Measurements from ENCODE around the gene PHF2.

The PHF2 gene

DNA sequence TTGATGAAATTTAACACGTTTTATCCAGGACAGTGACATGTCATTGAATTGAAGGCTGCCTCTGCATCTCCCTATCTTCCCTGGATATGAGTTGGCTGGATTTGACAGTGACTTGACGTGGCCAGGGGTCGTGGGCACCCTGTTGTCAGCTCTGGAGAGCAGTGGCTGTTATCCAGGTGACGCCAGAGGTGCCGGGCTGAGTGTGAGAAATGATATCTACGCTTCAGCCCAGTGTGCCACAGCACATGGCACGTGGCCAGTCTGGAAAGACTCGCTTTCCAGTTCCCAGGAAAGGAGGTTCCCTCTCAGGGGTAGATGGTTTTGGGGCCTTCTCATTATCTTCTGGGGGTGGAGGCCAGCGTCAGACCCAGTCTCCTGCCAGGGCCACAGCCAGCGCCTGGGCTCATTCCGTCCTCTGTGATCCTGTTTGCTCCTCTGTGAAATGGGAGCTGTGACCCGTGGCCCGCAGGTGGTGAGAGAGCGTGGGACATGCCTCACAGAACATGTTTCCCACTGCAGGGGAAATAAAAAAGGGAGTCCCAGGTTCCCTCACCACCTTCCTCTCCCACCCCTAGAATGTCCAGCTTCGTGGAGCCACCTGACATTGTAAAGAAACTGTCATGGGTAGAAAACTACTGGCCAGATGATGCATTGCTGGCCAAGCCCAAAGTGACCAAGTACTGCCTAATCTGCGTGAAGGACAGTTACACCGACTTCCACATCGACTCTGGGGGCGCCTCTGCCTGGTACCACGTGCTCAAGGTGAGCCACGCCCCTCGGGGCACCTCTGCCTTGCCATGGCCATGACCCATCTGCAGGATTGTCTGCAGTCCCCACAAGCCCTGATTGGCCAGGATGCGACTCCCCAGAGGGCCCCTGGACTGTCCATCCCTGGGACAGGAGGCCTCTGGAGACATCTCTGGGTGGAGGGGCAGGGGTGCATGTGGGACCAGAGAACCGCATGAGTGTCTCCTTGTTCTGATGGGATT is 76.5 kb downstream of the PHF2 start:
- no peak for DNase-seq (ENCODE audit: low read depth)

DNA sequence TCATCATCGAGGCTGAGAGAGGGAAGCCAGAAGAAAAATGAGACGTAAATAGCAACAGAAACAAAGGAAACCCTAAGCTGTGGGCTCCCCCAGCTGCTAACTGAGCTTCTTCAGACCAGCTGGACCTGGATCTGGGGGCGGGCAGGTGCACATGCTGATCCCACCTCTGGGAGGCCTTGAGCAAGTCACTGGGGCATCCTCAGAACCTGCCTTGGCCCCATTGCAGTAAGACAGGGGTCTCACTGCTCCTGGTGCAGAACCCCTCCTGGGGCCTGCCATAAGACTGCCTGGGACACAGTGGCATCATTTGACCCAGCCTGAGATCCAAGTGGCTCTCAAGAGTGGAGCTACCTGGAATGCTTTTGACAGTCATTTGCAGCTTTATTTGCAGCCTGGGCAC is 77.4 kb downstream of the PHF2 start:
- DNase-seq (ENCODE audit: low read depth): no peak

DNA sequence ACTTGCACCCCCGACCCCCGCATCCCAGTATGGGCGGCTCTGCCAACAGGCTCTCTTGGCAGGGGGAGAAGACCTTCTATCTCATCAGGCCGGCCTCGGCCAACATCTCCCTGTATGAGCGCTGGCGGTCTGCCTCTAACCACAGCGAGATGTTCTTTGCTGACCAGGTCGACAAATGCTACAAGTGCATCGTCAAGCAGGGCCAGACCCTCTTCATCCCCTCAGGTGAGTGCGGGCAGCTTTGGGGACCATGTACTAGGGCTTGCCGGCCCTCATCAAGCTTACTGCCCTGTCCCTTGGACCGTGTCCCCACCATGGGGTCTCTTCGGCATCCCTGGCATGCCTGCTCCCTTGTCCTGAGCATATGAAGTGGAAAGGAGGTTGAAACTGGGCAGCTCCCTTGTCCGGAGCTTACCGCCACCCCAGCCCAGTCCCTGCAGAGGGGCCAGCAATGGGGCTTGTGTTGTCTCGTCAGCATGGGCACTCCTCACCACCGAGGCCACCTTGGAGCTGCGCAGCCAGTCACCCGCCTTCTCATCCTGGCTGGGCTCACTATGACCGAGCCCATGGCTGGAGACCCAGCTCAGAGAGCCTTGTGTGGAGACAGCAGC is 78.1 kb downstream of the PHF2 start:
- DNase-seq (ENCODE audit: low read depth): no peak

DNA sequence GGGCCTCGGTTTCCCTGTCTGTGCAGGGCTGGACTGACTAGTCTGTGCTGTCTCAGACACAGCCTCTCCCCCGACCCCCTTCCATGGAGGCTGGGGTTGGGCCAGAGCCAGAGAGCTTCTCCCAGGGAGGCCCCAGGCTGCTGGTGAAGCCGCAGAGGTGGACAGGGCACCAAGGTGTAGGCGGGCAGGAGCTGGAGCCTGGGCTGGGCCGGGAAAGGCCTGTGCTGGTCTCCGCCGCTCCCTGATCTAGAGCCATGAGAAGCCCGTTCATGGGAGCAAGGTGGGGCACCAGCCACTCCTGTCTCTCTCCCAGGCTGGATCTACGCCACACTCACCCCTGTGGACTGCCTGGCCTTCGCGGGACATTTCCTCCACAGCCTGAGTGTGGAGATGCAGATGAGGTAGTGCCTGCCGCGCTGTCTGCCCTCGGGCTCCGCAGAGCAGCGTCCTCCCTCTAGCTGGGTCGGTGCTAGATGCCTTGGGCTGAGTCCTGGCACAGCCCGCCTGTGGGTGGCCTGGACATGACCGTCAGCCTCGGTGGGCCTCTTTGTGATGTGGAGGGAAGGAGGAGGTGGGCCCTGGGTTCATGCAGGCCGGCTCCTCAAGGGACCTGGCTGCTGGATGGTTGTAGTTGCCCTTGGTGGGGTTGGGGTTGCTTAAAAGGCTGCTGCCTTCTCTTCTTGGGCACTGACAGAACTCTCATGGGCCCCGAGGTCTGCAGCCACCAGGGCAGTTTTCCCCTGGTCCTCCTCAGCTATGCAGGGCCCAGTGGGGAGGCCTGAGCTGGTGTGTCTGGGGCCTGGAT is 79.4 kb downstream of the PHF2 start:
- DNase-seq (ENCODE audit: low read depth): no peak

DNA sequence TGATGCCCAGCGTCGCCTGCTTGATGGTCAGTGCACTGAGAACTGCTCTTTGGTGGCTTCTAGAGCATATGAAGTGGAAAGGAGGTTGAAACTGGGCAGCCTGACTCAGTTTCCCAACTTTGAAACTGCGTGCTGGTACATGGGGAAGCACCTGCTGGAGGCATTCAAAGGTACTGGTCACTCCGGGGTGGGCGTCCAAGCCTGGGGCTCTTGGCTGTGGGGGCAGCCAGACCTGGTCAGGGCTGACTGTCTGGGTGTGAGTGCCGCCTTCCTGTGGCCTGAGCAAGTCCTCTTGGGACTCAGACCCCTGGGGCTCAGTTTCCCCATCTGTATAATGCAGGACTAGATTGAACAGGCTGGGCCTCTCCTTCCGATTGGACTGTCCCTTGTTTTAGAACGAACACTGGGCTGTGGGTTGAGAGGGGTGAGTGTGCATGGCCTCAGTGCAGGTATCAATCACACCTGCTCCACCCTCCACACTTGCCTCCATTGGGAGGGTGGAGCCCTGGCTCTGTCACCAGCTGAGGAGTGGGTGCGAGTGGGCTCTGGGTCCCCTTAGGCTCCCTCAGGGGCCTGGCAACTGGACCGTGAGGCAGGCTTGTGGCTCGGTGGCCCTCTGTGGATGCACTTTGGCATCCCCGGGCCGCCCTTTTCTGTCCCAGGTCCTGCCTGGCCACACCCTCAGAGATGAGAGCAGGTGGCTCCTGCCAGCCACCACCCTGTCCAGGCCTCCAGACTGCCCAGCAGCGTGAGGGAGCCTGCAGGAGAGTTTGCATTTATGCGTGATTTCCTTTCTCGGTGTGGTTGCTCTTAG is 80.2 kb downstream of the PHF2 start:
- no peak for DNase-seq (ENCODE audit: low read depth)

DNA sequence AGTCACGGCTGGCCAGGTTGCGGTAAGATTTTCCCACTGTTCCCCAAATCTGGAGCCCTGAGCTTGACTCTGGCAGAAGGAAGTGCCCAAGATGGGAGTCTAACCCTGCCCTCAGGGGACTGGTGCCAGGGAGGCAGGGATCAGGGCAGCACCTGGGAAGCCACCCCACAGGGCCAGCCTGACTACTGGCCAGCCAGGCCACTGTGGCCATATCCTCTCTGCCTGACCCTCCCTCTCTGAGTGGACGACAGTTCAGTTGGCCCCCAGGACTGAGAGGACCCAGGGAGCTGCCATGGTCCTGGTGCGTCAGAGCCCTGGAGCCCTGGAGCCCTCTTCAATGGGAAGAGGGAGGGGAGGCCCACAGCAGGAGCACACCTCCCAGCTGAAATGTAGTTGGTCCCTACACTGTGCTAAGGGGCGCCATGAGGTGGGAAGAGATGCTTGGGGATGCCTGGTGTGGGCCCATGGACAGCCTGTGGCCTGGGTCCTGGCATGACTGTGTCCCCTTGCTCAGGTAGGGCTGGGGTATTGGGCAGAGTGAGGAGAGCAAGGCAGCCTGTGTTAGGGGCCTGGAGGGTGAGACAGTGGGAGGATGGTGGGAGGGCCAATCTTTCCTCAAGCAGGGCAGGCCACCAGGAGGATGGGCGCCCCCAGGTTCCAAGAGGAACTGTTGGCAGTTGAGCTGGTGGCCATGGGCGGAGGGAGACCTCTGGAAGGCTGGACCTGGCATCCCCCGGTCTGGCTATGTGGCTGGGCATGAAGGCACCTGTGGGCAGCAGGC is 81.1 kb downstream of the PHF2 start:
- DNase-seq (ENCODE audit: low read depth): no peak

DNA sequence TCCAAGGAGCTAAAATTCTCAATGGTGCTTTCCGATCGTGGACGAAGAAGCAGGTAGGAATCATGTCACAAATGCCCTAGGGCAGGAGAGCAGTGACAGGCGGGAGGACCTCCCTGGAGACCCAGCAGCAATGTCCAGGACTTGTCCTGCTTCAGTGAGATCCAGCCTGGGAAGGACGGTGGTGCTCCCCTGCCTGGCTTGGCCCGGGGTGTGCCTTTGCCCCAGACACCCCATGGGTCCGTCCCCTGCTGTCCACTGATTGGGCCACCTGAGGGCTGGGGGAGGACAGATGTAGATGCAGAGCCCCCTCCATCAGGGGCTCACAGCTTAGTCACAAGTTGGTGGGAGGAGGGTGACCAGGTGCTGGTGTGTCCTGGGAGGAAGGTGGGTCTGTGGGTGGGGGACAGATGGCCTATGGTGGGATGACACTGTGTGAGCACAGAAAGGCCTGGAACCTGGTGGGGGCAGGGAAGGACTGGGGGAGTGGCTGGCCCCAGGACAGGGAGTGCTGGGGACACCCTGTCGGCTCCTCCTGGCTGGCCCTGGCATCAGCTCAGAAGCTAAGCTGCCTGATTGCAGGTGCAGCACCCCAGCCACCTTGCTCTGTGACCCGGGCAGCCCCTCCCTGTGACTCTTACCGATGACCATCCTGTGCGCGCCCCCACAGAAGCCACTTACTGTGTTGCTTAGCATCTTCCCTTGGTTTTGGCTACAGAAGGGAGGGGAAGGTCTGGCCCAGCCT is 82.0 kb downstream of the PHF2 start:
- no peak for DNase-seq (ENCODE audit: low read depth)

DNA sequence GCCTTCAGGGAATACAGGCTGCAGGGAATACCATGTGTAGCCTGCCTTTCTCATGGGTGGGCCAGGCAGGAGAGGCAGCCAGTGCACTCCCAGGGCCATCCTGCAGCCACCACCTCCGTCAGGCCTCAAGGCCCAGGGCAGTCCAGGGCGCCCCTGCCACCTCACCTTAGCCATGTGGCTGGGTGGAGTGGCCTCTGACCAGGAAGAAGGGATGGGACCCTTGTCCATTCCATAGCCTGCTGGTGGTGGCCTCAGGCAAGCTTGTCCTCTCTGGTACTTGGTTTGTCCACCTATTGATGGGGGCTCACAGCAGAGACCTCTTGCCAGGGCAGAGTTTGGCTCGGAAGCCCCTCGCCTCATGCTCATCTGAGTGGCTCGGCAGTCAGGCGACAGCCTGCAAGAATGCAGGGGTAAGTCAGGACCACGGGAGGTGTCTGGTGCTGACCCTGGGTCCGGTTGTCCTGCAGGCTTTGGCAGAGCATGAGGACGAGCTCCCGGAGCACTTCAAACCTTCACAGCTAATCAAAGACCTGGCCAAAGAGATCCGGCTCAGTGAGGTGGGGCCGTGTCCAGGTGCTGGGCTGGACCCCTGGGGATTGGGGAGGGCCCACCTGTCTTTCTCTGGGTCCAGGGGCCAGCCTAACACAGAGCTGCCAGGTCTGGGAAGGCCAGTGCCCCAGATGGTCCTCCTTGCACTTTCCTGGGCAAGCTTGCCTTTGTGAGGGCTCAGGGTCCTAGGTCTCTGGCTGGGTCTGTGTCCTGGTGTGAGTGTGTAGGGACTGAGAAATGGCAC is 82.9 kb downstream of the PHF2 start:
- no peak for DNase-seq (ENCODE audit: low read depth)

DNA sequence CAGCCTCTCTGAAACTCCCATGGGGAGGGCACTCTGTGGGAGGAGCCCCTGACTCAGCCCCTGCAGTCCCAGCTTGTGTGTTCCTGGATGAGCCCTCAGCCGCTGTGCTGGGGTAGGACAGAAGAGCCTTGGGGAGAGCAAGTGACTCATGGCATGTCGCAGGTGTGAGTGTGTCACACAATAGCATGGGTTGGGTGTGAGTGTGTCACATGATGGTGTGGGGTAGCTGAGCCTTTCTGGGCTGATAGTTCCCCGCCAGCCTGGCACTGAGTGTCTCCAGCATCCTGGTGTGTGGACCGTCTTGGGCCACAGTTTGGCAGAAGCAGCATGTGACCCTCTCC is 83.4 kb downstream of the PHF2 start:
- DNase-seq (ENCODE audit: low read depth): no peak

DNA sequence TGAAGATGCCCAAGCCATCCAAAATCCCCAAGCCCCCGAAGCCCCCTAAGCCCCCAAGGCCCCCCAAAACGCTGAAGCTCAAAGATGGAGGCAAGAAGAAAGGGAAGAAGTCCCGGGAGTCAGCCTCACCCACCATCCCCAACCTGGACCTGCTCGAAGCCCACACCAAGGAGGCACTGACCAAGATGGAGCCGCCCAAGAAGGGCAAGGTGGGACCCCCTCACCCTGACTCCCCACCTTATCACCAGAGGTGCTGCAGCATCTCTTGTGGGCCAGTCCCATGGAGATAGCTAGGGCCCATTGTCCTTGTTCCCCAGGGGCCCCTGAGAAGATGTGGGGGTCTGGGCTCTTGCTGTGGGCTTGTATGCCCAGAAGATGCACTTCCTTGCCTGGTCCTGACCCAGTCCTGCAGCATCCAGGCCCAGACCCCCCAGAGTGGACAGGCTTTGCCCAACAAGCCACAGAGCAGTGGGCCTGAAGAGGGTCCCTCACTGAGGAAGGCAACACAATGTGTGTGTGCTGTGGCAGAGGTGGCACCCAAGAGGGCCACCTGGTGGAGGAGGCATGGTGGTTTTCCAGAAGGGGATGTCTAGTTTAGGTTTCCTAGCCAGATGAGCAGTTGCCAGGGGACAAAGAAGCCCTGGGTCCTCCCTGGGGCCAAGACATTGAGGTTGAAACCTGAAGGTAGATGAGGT is 84.1 kb downstream of the PHF2 start:
- DNase-seq (ENCODE audit: low read depth): no peak

DNA sequence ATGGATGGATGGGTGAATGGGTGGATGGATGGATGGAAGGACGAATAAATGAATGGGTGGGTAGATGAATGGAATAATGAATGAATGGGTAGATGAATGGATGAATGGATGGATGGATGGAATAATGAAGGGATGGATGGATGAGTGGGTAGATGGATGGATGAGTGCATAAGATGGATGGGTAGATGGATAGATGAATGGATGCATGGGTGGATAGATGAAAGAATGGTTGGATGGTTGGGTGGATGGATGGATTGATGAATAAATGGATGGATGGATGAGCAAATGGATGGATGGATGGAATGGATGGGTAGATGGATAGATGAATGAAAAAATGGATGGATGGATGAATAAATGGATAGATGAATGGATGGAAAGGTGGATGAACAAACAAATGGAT is 85.2 kb downstream of the PHF2 start:
- no peak for DNase-seq (ENCODE audit: low read depth)

DNA sequence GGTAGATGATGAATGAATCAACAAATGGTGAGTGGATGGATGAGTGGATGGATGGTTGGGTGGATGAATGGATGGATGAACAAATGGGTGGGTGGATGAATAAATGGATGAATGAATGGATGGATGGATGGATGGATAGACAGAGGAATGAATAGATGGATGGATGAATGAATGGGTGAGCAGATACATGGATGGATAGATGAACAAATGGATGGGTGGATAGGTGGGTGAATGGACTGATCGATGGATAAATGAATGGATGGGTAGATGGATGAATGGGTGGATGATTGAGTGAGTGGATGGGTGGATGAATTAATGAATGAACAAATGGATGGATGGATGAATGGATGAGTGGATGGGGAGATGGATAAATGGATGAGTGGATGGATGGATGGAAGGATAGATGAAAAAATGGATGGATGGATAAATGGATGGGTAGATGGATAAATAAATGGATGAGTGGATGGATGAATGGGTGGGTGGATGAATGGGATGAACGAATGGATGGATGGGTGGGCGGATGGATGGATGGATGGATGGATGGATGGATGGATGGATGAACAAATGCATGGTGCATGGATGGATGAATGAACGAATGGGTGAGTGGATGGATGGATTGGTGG is 85.7 kb downstream of the PHF2 start:
- DNase-seq (ENCODE audit: low read depth): no peak

DNA sequence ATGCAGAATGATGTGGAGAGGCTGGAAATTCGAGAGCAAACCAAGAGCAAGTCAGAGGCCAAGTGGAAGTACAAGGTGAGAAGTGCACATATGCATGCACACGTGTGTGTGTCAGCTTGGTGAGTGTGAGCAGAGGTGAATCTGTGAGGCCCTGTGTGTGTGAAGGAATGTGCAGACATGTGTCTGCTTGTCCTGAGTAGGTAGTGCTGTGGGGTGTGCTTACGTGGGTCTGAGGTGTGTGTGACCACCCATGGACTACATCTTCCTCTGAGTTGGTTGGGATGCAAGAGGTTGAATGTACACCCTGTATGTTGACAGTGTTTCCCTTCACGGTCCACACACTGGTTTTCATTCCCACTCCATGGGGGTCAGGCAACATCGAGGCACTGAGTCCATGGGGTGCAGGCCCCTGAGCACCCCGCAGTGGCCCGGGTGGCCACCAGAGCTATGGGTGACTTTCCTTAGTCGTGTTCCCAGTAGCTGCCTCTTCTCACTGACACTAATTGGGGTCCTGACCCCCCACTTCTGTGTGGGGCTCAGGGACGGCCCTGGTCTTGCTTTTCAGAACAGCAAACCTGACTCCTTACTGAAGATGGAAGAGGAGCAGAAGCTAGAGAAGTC is 86.7 kb downstream of the PHF2 start:
- DNase-seq (ENCODE audit: low read depth): no peak

DNA sequence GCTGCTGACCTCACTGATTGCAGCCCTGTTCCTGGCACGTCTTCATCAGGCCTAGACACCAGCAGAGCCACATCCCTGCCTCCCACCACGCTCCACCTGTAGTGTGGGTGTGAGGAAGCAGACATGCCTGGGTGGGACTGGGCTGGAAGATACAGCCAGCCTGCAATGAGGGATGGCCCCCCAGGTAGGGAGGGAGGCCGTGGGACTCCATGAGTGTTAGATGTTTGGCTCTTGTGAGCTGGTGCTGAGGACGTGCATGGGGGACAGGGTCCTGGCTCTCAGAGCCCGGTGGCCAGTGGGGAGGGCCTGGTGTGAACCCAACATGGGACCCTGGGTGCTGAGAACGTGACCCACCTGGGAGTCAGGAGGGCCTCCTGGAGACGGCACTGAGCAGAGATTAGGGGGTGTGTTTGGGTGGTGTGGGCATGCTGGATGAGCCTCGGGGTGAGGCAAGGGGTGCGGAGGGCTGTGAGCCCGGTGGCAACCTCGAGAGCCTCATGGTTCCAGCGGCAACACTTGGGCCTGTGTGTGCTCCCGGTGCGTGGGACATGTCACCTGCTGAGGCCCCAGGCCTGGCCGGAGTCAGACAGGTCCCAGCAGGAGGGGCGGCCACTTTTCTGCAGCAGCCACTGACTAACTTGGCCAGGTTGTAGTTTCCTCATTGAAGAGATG is 87.6 kb downstream of the PHF2 start:
- no peak for DNase-seq (ENCODE audit: low read depth)

DNA sequence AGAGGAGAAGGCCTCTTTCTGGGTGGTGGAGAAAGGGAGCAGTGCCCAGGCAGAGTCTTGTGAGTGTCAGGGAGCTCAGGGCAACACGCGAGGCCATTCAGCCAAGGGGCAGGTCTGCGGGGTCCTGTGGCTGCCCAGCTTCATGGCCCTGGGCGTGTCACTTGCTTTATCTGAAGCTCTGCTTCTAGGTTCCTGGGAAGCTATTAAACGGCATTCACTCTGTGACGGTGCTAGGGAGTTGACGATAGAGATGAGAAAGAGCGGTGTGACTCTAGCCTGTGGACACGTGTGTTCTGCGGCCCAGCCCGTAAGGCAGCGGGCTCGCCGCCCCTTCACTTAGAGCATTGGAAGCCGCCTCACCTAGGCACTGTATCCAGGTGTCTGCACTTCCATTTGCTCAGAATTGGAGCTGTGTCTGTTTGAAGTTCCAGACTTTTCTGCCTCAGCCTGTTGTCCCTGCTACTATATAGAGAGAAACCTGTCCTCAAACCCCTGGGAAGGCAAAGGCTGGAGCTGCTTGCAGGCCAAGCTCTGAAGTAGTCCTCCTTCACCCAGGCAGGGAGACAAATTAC is 88.3 kb downstream of the PHF2 start:
- DNase-seq (ENCODE audit: low read depth): no peak

DNA sequence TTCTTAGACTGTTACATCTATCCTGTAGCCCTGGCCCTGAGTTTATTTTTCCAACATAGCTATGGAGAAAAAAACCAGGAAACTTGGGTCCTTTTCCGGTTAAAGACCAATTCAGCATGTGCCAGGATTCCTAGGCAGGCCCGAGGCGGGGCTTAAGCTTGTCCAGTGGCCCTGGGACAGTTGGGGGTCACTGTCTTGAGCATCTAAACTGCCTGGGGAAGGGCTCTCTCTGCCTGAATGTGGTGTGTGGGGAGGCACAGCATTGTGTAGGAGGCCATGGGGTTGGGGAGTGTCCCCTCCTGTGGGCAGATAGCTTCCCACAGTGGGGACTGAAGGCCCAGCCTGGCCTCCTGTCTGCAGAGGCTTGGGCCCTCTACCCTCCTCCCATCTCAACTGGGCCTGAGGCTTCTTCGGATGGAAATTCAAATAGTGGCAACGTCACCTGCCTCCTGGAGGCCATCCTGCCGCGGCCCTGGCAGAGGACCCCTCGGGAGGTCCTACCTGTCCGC is 88.8 kb downstream of the PHF2 start:
- DNase-seq (ENCODE audit: low read depth): no peak
